CD1c-positive myeloid dendritic cell (primary cell): ENCODE data around the gene YBEY.
A peak's percentile ranks its signal among the peaks of the same experiment; 100 is the strongest.
"Not testable (repeated sequence)": the region's sequence is repeated elsewhere in the genome, so short reads cannot be mapped to it uniquely, and the experiment has no call there.

Experiments used
- DNase-seq: peaks from one replicate; pipeline ENCODE4 v3.0.0-alpha.2; 2016; ENCODE audit errors: extremely low spot score

YBEY gene, protein sequence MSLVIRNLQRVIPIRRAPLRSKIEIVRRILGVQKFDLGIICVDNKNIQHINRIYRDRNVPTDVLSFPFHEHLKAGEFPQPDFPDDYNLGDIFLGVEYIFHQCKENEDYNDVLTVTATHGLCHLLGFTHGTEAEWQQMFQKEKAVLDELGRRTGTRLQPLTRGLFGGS

GRCh38 chr21:46285761-46286647 is at the start of gene YBEY:
TSS of gene YBEY (plus strand) at chr21:46286342. CDS start at chr21:46286914, 572 bp downstream.
- DNase-seq = peak; percentile 95

DNA sequence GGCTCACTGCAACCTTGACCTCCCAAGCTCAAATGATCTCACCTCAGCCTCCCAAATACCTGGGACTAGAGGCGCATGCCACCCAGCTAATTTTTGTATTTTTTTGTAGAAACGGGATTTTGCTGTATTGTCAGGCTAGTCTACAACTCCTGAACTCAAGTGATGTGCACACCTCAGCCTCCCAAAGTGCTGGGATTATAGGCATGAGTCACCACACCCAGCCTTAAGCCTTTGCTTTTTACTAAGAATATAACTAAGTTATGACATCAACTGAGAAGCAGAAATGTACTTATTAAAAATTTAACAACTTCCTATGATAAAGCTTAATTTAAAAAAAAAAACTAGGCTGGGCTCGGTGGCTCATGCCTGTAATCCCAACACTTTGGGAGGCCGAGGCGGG is 48.7 kb upstream of the YBEY start:
- DNase-seq = no peak

DNA sequence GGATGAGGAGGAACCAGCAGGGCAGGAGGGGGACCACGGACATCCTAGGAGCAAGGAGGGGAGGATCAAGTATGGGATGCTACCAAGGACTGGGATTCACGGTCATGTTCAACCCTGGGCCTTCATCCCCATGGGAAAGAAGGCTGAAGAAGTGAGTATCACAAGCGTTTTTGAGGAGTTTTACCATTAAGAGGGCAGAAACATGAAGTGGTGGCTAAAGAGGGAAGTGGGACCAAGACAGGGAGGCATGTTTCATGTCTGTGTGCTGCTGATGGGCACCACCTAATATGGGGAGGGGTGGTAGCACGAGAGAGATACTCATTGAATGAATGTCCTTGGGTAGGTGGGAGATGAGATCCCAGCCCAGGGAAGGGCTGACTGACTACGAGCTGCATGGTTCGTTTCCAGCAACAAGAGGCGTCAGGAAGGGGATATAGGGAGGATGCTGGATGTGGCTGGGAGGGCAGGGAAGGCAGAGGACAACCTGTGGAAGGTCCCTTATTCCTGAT is 46.3 kb upstream of the YBEY start:
- DNase-seq = no peak

GRCh38 chr21:46241577-46241976 is 44.6 kb upstream of the YBEY start:
- DNase-seq = not testable (repeated sequence)

- DNase-seq = no peak
These were observed 42.8 kb upstream of the YBEY start for GRCh38 chr21:46243325-46243724.

DNA sequence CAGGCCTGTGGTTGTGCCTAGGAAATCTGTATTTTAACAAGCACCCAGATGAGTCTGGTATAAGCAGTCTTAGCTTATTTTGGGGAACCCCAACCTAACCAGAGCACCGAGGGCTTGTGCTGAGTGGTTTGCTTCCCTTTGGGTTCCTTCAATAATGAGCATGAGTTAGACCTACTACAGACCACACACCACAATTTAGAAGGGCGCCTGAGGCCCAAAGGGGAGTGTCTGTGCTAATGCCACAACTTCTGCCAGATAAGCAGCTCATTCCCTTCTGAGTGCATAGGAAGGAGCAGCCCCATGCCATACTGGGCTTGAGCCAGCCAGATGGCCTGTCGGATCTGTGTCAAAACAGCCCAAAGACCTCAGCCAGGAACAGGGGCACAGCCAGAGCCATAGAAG is 42.2 kb upstream of the YBEY start:
- DNase-seq = no peak

DNA sequence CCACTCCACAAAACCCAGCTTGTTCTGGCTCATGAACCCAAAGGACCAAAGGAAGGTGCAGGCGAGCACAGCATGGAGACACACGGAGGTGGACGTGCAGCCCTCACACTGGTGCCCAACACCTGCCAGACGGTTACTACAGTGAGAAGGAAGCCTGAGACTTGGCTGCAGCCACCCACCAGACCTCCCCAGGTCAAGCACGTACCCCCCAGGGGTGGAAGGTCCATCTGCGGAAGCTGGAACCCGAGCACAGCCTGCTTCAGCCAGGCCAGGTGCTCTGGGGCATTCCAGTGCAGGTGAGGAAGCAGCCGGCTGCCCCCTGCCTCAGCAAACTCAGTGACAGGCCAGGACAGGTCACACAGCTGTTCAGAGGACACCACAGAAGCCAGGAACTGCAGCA is 41.5 kb upstream of the YBEY start:
- DNase-seq = no peak

DNA sequence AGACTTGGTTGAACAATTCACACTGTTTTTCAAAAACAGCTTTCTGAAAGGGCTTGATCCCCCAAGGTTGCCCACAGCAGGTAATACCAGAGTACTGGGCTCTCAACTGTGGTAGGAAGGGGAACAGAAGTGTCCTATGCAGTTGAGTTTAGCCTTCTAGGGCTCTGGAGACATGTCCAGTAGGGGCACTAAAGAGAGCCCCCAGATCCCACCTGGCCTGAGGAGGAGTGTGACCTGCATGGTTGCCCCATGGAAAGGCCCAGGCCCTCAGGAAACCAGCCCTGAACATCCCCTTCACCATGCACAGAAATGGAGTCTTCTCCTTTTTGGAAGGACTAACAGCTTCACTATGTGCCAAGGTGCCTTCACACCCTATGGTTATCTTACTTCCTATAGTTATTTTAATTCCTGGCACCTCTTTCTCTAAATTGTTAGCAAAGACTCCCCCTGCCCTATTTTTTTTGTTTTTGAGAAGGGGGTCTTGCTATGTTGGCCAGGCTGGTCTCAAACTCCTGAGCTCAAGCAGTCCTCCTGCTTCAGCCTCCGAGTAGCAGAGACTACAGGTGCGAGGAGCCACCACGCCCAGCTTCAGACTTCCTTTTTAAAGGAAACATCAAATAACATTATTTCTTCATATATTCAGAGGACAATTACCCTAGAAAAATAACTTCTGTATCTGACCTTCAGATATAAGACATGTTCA is 40.8 kb upstream of the YBEY start:
- no peak for DNase-seq

DNA sequence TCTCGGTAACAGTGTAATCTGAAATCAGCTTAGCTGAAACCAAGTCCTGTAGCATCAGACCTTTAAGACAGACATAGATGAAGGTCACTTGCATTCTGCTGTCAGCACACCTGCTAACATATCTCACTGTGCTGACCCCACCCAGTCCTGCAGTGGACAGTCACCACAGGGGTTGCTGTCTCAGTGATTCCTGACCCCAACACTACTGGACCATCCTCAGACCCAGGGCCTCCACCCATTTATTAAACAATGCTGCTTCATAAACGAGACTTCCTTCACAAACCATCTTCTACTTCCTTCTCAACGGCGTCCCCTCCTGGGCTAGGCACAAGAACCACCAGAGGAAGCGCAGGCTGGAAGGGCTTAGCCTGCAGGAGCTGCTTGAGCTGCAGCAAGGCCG is 39.8 kb upstream of the YBEY start:
- DNase-seq = no peak

- no peak for DNase-seq
These were observed 38.3 kb upstream of the YBEY start for GRCh38 chr21:46247699-46248421.

DNA sequence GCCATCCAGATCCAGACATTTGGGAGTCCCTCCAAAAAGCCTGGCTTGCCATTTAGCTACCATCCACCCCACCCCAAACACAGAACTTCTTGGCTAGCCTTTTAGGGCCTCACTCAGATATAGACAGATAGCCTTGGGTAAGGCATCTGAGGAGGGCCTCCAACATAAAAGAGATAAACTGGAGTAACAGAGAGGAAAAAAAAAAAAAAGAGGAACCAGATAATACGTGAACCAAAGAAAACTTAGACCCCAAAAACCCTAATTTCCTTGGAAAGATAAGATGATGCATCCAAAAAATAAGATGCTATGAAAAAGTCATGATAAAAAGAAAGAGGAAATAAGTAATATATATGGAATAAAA is 37.7 kb upstream of the YBEY start:
- DNase-seq = no peak

DNA sequence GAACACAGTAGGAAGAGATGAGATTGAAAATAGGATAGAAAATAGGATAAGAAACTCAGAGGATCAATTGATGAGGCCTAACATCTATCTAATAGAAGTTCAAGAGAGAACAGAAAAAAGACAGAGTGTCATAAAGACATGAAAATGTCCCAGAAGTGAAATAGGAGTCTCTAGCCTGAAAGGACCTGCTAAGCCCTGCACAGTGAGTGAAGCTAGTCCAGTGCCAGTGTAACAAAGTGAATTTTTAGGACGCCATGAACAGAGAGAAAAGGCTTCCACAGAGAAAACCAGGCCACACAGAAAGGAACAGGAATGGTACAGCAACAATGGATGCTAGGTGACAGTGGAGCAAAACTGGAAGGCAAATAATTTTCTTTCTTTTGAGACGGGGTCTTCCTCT is 37.3 kb upstream of the YBEY start:
- no peak for DNase-seq

DNA sequence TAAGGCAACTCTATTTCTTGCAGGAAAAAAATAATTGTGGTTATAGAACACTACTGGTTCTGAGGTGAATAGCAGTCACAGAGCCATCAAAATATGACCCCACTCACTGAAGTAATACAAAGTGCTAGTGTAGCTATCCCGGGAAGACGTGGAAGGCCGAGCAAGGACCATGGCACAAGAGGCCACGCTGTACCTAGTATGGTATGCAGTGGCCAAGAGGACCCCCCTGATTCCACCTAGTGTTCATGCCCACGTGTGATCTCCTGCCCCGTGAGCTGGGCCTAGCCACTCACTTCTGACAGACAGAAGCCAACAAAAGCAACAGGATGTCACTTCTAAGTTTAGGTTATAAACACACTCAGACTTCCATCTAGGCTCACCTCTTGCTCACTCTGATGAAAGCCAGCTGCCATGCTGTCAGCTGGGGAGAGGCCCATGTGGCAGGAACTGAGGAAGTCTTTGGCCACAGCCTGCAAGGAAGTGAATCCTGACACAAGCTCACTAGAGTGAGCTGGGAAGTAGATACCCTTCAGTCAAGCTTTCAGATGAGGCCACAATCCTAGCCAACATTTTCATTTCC is 35.9 kb upstream of the YBEY start:
- DNase-seq = no peak

- DNase-seq = no peak
These were observed 33.3 kb upstream of the YBEY start for GRCh38 chr21:46252840-46253239.

- peak; percentile 34 for DNase-seq
These were observed 32.5 kb upstream of the YBEY start for GRCh38 chr21:46253610-46254124.

- DNase-seq = no peak
These were observed 31.8 kb upstream of the YBEY start for GRCh38 chr21:46254208-46254975.

- no peak for DNase-seq
These were observed 31.0 kb upstream of the YBEY start for GRCh38 chr21:46255166-46255565.

DNA sequence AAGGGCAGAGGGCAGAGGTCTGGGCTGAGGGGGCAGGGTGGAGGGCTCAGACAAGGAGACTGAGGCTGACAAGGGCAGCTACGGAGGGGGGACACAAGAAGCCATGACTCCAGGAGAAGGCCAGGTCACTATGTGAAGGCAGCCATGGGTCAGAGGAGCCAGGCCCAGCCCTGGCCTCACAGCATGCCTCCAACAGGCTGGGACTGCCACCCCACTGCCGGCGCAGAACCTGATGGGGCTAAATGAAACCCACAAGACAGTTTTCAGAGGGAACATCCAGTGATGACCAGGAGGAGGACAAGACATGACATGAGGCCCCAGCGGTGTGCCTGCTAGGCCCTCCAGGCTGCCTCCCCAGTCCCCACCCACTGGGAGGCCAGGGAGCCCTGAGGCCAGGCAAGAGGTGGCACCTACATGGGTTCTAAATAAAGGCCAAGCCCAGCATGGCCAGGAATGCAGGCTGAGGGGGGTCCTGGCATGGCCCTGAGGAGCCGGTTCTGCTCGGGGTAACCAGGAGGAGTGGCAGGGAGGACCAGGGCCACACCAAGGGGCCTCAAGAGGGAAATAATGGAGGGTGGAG is 30.3 kb upstream of the YBEY start:
- no peak for DNase-seq

DNA sequence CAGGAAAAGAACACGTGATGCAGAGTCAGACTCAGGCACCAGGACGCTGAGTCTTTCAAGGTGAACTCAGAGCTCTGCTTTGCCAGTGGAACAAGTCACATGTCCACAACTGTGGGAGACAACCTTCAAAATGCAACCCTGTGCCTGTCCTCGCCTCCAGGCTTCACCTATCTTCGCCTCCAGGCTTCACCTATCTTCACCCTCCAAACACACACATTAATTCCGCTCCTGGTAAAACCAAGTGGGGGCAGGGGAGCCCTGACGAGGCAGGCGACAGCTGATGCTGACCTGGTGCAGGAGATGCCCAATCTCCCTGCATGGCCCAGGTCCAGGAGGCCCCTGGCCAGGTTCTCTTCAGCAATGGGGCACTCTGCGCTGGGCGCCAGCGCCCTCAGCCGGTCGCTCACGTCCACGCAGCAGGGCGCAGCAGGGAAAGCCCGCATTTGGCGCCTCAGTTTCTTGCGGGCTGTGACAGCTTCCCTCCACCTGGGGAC is 29.6 kb upstream of the YBEY start:
- DNase-seq = no peak

- no peak for DNase-seq
These were observed 22.0 kb upstream of the YBEY start for GRCh38 chr21:46264046-46264689.
